Ovary (tissue), 3 donors: ENCODE measurements around the gene BMI1.

Source experiments
- CTCF ChIP-seq, 3 donors: fragments of 450-650 bp in 2 of 3; fragments of 200-600 bp in 1 of 3; IDR thresholded peaks; one replicate each; pipeline versions ENCODE4 v1.5.1 to v1.8.0; 2016 to 2022; ENCODE audit warnings: antibody characterized with exemption in 3 of 3, mild to moderate bottlenecking in 1 of 3
- EP300 ChIP-seq: sonication (generic); formaldehyde crosslinking; IDR thresholded peaks from one replicate; pipeline ENCODE4 v1.6.1; 2017; ENCODE audit warnings: antibody characterized with exemption
- POLR2A ChIP-seq: fragments of 450-650 bp; IDR thresholded peaks from one replicate; pipeline ENCODE4 v1.6.1; 2017; ENCODE audit warnings: antibody characterized with exemption, mild to moderate bottlenecking, moderate library complexity
- donor health status: DM: no; HTN: no; CAD: no.

GRCh38 chr10:22301193-22301592, 19.7 kb upstream of the BMI1 start:
- TF ChIP-seq CTCF (IDR thresholded peaks at IDR 0.05) (no peak), POLR2A (no peak), EP300 (no peak)
